NB4 (cell line): ENCODE data around the gene SGCD.

Experiments
- DNase-seq: peaks from one replicate; pipeline ENCODE4 v3.0.0; 2010; ENCODE audit warnings: low read depth
- H3K4me3 ChIP-seq: one replicate; pipeline ENCODE4 v1.5.1; 2011; ENCODE audit warnings: mild to moderate bottlenecking, low read depth, low read length, moderate library complexity
- CTCF ChIP-seq: IDR thresholded peaks from one replicate; pipeline ENCODE4 v1.5.1; 2012; ENCODE audit warnings: low read depth, low read length
- MAX ChIP-seq: IDR thresholded peaks from 2 replicates; pipeline ENCODE4 v1.6.1; 2011; ENCODE audit warnings: low read depth, low read length
- MYC ChIP-seq: IDR thresholded peaks from 2 replicates; pipeline ENCODE4 v1.6.1; 2011; ENCODE audit warnings: low read depth, low read length
- POLR2A ChIP-seq: IDR thresholded peaks from 2 replicates; pipeline ENCODE4 v1.6.1; 2011; ENCODE audit warnings: mild to moderate bottlenecking; ENCODE audit not compliant: insufficient read length; ENCODE audit errors: extremely low read depth

Gene SGCD

GRCh38 chr5:156434471-156434870 is 107.5 kb downstream of the SGCD start:
- H3K4me3 ChIP-seq, result no peak overlapping the region
- TF ChIP-seq CTCF, result no peak
- no peak for TF ChIP-seq MAX
- no peak for TF ChIP-seq MYC
- TF ChIP-seq POLR2A, result no peak
- no peak for DNase-seq

GRCh38 chr5:156435101-156435500 is 108.1 kb downstream of the SGCD start:
- DNase-seq, result no peak
- no peak overlapping the region for H3K4me3 ChIP-seq
- TF ChIP-seq MAX, result no peak
- TF ChIP-seq MYC, result no peak

- H3K4me3 ChIP-seq, result no peak overlapping the region
- no peak for DNase-seq
- no peak for TF ChIP-seq POLR2A
- no peak for TF ChIP-seq MYC
- no peak for TF ChIP-seq CTCF
- no peak for TF ChIP-seq MAX
Observed at GRCh38 chr5:156438076-156438475, 111.1 kb downstream of the SGCD start.

GRCh38 chr5:156444753-156445291 is 117.9 kb downstream of the SGCD start:
- no peak for DNase-seq
- no peak overlapping the region for H3K4me3 ChIP-seq
- TF ChIP-seq CTCF (no peak), MAX (no peak), POLR2A (no peak), MYC (no peak)

- DNase-seq, result no peak
- TF ChIP-seq MAX (no peak), MYC (no peak), POLR2A (no peak), CTCF (no peak)
- H3K4me3 ChIP-seq, result no peak overlapping the region
Observed at GRCh38 chr5:156446526-156446925, 119.6 kb downstream of the SGCD start.

GRCh38 chr5:156450778-156451177 is 123.8 kb downstream of the SGCD start:
- no peak overlapping the region for H3K4me3 ChIP-seq
- DNase-seq, result no peak
- TF ChIP-seq MAX (no peak), MYC (no peak), CTCF (no peak), POLR2A (no peak)
